ENCODE measurements around the gene CNOT9.
"Not testable (repeated sequence)": the region's sequence is repeated elsewhere in the genome, so short reads cannot be mapped to it uniquely, and the experiment has no call there.

The CNOT9 gene

GRCh38 chr2:218568190-218569037 lies at the start of gene CNOT9, which contains the start of gene USP37:
TSS of gene CNOT9 (plus strand) at chr2:218568839. CDS start at chr2:218568955, 116 bp downstream.
TSS of gene USP37 (minus strand) at chr2:218568351. CDS start at chr2:218558653, 9,698 bp downstream.
- Histone ChIP-seq H4K20me1 (ENCODE audit: insufficient read depth, low read length) (peaks cover 36% of the 10 kb centered on the region; the same call in 1 of the 2 replicates), H3K27ac (ENCODE audit: low read length) (peak within 1 kb of the TSS; percentile 100), H3K9me3 (ENCODE audit: insufficient read depth, low read length, severe bottlenecking) (no peaks in the 10 kb centered on the region), H3K4me3 (ENCODE audit: low read depth in 1 of 2, low read length in 2 of 2) (peak within 1 kb of the TSS; percentile 80 to 82), H3K4me1 (ENCODE audit: insufficient read depth, low read length) (peaks cover 65% of the 10 kb centered on the region), H3K4me2 (ENCODE audit: insufficient read depth, low read length) (peak within 1 kb of the TSS; percentile 76), H3K27me3 (ENCODE audit: insufficient read depth, low read length, poor library complexity) (no peaks in the 10 kb centered on the region), H3K9ac (ENCODE audit: low read depth, low read length) (peak within 1 kb of the TSS; percentile 91), H2AFZ (ENCODE audit: low read depth, low read length) (peak within 1 kb of the TSS; percentile 96), H3K79me2 (ENCODE audit: insufficient read depth, low read length) (peaks cover 97% of the 10 kb centered on the region), H3K36me3 (ENCODE audit: insufficient read depth, low read length) (peaks cover 52% of the 10 kb centered on the region)
- no peak for TF ChIP-seq EZH2 (IDR thresholded peaks at IDR 0.05; ENCODE audit: borderline replicate concordance, low read depth, low read length, severe bottlenecking)
- TF ChIP-seq CTCF (IDR thresholded peaks at IDR 0.05; ENCODE audit: borderline replicate concordance, extremely low read depth, low read length, poor library complexity, severe bottlenecking) = no peak
- ATAC-seq (ENCODE audit: insufficient read depth, low read depth) = peak; percentile 85
- peak; percentile 100 for DNase-seq

- Histone ChIP-seq H2AFZ (ENCODE audit: low read depth, low read length) (no peak overlapping the region), H4K20me1 (ENCODE audit: insufficient read depth, low read length) (peaks cover 3% of the 10 kb centered on the region; the same call in 1 of the 2 replicates), H3K9ac (ENCODE audit: low read depth, low read length) (no peak overlapping the region), H3K4me3 (ENCODE audit: low read depth in 1 of 2, low read length in 2 of 2) (no peak overlapping the region), H3K27me3 (ENCODE audit: insufficient read depth, low read length, poor library complexity) (no peaks in the 10 kb centered on the region), H3K9me3 (ENCODE audit: insufficient read depth, low read length, severe bottlenecking) (no peaks in the 10 kb centered on the region), H3K4me1 (ENCODE audit: insufficient read depth, low read length) (no peaks in the 10 kb centered on the region), H3K79me2 (ENCODE audit: insufficient read depth, low read length) (peaks cover 19% of the 10 kb centered on the region), H3K4me2 (ENCODE audit: insufficient read depth, low read length) (no peak overlapping the region), H3K36me3 (ENCODE audit: insufficient read depth, low read length) (peaks cover 52% of the 10 kb centered on the region), H3K27ac (ENCODE audit: low read length) (no peak overlapping the region)
- DNase-seq = no peak
- no peak for TF ChIP-seq CTCF (IDR thresholded peaks at IDR 0.05; ENCODE audit: borderline replicate concordance, extremely low read depth, low read length, poor library complexity, severe bottlenecking)
- no peak for ATAC-seq (ENCODE audit: insufficient read depth, low read depth)
These were observed 49.8 kb upstream of the CNOT9 start for GRCh38 chr2:218518876-218519275.

GRCh38 chr2:218523651-218524050 lies 45.0 kb upstream of the CNOT9 start:
- Histone ChIP-seq H3K4me2 (ENCODE audit: insufficient read depth, low read length) (no peak overlapping the region), H2AFZ (ENCODE audit: low read depth, low read length) (no peak overlapping the region), H3K27ac (ENCODE audit: low read length) (no peak overlapping the region), H3K79me2 (ENCODE audit: insufficient read depth, low read length) (no peaks in the 10 kb centered on the region), H3K9ac (ENCODE audit: low read depth, low read length) (no peak overlapping the region), H3K4me1 (ENCODE audit: insufficient read depth, low read length) (no peaks in the 10 kb centered on the region), H3K27me3 (ENCODE audit: insufficient read depth, low read length, poor library complexity) (no peaks in the 10 kb centered on the region), H3K4me3 (ENCODE audit: low read depth in 1 of 2, low read length in 2 of 2) (no peak overlapping the region), H3K9me3 (ENCODE audit: insufficient read depth, low read length, severe bottlenecking) (peaks cover 7% of the 10 kb centered on the region), H3K36me3 (ENCODE audit: insufficient read depth, low read length) (peaks cover 83% of the 10 kb centered on the region), H4K20me1 (ENCODE audit: insufficient read depth, low read length) (no peaks in the 10 kb centered on the region)
- TF ChIP-seq CTCF (IDR thresholded peaks at IDR 0.05; ENCODE audit: borderline replicate concordance, extremely low read depth, low read length, poor library complexity, severe bottlenecking) = no peak
- no peak for TF ChIP-seq EZH2 (IDR thresholded peaks at IDR 0.05; ENCODE audit: borderline replicate concordance, low read depth, low read length, severe bottlenecking)
- ATAC-seq (ENCODE audit: insufficient read depth, low read depth) = no peak
- DNase-seq = no peak

GRCh38 chr2:218528409-218528808 lies 40.2 kb upstream of the CNOT9 start:
- not testable (repeated sequence) for ATAC-seq (ENCODE audit: insufficient read depth, low read depth); H3K27ac ChIP-seq (ENCODE audit: low read length); H3K4me3 ChIP-seq (ENCODE audit: low read depth in 1 of 2, low read length in 2 of 2); H3K4me2 ChIP-seq (ENCODE audit: insufficient read depth, low read length); H3K27me3 ChIP-seq (ENCODE audit: insufficient read depth, low read length, poor library complexity); H2AFZ ChIP-seq (ENCODE audit: low read depth, low read length); H4K20me1 ChIP-seq (ENCODE audit: insufficient read depth, low read length); H3K79me2 ChIP-seq (ENCODE audit: insufficient read depth, low read length); H3K9me3 ChIP-seq (ENCODE audit: insufficient read depth, low read length, severe bottlenecking); DNase-seq; H3K9ac ChIP-seq (ENCODE audit: low read depth, low read length); H3K4me1 ChIP-seq (ENCODE audit: insufficient read depth, low read length)
- H3K36me3 ChIP-seq (ENCODE audit: insufficient read depth, low read length) = peaks cover 96% of the 10 kb centered on the region

Data from DND-41 (cell line).